ENCODE data around the gene AGPAT2. TPM values are rescaled to one million over a fixed set of nuclear protein-coding genes. Genes with fewer than 3 reads are reported as not detected.
A peak's percentile ranks its signal among the peaks of the same experiment; 100 is the strongest.

The AGPAT2 gene
- total RNA-seq, 2 experiments from 2014 or later, result 17.2 to 18.8 TPM

DNA sequence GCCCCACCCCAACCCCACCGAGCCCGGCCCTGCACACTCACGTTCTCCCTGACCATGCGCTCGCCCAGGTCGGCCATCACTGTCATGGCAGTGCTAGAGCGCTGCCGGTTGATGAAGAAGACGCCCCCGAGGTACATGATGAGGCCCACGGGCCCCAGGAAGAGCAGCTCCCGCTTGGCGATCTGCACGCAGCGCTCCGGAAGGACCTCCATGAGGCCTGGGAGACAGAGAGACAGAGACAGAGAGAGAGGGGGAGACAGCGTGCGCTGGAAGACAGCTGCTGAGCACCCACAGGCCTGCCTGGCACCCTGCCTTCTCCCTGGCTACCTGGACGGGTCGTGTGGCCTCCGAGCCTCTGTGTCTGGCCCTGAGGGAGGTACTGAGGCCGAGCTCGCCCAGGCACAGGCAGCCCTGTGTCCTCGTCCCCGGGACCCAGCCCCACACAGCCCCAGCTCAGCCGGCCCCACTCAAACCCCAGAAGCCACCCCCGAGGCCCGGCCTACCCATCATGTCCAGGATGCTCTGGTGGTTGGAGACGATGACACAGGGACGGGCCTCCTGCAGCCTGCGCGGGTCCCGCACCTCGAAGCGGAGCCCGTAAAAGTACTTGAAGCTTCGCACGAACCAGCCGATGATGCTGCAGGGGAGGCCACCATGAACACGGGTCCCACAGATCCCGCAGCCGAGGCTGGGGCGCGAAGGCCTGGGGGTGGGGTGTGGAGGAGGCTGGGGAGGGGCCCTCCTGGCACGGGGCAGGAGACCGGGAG, 10.2 kb downstream of the AGPAT2 start:
- H3K9me3 Mint-ChIP-seq, result no peaks in the 10 kb centered on the region
- H3K4me3 Mint-ChIP-seq, result no peak overlapping the region
- H3K36me3 Mint-ChIP-seq (ENCODE audit: low read depth), result no peaks in the 10 kb centered on the region
- no peaks in the 10 kb centered on the region for H3K27me3 Mint-ChIP-seq
- no peaks in the 10 kb centered on the region for H3K4me1 Mint-ChIP-seq
- H3K27ac Mint-ChIP-seq, result no peak overlapping the region
- ChIA-PET POLR2A (interaction anchor here (0.7 kb wide), 1 partner anchor 403 kb away, joined by 3 read pairs; no protein-coding TSS in a partner anchor), CTCF (no interaction called here)
- DNase-seq, result no peak

DNA sequence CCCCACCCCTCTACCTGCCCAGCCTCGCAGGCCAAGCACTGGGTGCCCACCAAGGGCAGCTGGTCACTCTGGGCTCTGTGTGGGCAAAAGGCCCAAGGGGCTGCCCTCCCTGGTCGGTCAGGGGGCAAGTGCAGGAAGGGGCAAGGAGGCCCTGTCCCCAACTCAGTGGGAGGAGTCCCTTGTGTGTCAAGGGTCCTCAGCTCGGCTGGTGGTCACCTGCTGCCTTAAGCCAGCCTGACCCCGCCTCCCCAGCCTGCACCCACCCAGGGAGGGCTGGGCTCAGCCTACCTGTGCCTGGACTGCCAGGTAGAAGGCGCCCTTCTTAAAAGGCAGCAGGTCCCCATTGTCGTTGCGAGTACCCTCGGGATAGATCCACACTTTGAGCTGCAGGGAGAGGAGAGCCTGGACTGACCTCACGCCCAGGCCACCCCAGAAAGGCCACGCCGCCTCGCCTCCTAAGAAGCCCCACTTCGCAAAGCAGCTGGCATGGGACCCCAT, 10.9 kb downstream of the AGPAT2 start:
- CTCF ChIA-PET, result no interaction called here
- Mint-ChIP-seq H3K27me3 (no peaks in the 10 kb centered on the region), H3K36me3 (ENCODE audit: low read depth) (no peaks in the 10 kb centered on the region), H3K4me1 (no peaks in the 10 kb centered on the region), H3K4me3 (no peak overlapping the region), H3K9me3 (no peaks in the 10 kb centered on the region), H3K27ac (no peak overlapping the region)
- POLR2A ChIA-PET, result interaction anchor here (0.7 kb wide), 1 partner anchor 403 kb away, joined by 3 read pairs; no protein-coding TSS in a partner anchor
- no peak for DNase-seq

DNA sequence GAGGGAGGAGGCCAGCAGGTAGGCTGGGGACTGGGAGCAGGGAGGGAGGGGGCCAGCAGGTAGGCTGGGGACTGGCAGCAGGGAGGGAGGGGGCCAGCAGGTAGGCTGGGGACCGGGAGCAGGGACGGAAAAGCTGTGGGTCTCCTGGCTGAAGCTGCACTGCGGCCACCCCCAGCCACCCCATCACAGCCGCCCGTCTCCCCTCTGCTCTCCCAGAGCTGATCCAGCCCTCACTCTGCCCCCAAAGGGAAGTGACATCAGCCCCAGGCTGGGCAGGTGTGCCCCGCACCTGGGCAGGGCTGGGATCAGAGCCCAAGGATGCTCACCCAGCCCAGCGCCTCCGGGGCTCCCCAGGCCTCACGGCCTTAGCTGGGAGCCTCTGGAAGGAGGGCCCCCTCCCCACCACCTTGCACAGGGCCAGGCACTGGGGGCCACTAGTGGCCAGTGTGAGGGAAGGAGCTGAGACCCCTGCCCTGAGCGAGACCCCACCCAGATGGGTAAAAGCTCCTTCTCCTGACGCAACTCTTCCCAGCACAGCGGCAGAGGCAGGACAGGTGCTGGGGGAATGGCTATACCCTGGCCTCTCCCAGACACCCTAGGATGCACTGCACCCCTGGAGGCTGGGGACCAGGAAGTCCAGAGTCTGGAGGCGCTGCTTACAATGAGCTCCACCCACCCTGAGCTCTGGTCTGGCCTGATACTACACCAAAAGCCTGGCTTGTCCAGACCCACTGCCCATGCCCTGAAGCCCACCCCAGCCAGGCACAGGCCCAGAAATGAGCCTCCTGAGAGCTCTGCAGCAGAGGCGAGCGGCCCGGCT, 11.6 kb downstream of the AGPAT2 start:
- ChIA-PET CTCF (no interaction called here), POLR2A (no interaction called here)
- H3K36me3 Mint-ChIP-seq (ENCODE audit: low read depth), result no peaks in the 10 kb centered on the region
- no peaks in the 10 kb centered on the region for H3K27me3 Mint-ChIP-seq
- no peak overlapping the region for H3K4me3 Mint-ChIP-seq
- H3K27ac Mint-ChIP-seq, result no peak overlapping the region
- no peaks in the 10 kb centered on the region for H3K4me1 Mint-ChIP-seq
- no peak for DNase-seq
- no peaks in the 10 kb centered on the region for H3K9me3 Mint-ChIP-seq

DNA sequence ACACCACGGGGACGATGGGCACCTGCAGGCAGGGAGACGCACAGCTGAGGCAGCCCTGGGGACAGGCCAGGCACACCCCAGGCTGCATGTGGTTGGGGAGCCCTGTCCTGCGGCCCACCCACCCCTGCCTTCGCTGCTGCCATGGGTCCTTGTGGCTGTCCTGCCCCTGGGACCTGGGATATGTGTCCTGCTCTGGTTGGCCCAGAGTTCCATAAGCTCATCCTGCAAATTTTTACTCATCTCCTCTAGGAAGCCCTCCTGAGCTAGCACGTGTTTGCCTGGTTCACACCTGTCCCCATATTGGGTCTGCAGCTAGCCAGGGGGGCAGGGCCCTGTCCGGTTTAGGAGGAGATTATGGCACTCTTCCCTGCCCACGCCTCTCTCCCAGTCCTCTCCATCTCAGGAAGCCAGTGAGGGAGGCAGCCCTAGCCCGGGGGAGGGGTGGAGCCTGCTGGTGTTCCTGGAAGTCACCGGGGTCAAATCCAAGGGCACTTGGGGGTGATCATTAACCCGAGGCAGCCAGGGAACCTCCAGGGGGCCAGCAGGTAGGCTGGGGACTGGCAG, 12.4 kb downstream of the AGPAT2 start:
- Mint-ChIP-seq H3K27ac (no peak overlapping the region), H3K27me3 (no peaks in the 10 kb centered on the region), H3K36me3 (ENCODE audit: low read depth) (no peaks in the 10 kb centered on the region), H3K9me3 (no peaks in the 10 kb centered on the region), H3K4me1 (no peaks in the 10 kb centered on the region), H3K4me3 (no peak overlapping the region)
- ChIA-PET POLR2A (no interaction called here), CTCF (no interaction called here)
- DNase-seq, result no peak

DNA sequence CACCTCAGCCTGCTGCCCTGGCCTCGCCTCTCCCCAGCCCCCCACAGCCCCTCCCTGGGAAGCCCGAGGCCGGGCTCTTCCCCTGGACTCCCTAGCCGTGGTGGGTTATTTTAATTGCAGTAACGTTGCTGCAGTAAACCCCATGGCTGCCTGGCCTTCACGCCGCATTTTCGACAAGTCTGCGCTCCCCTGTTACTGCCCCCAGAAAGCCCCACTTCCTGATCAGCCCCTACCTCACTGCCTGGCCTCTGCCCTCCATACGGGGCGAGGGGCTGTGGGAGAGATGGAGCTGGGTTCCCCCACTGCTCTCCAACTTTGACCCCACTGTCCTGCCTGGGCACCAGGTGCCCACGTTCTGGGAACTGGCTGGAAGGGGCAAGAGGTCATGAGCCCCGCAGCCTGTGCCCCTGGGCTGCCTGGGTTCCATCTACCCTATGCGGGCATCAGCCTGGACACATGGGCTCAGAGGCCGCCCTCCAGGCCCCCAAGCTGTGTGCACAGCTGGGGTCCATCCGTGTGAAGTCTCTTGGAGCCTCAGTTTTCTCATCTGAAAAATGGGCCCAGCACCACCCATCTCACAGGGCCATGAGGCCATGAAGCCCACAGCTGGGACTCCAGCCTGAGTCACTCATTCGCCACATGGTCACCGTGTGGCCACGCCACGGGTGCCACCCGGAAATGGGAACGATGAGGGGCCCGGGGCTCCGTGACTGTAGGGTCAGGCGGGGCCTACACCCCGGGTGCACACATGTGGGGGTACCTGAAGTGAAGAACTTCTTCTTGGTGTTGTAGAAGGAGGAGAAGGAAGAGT, 13.1 kb downstream of the AGPAT2 start:
- no peak for DNase-seq
- no peaks in the 10 kb centered on the region for H3K9me3 Mint-ChIP-seq
- CTCF ChIA-PET, result no interaction called here
- no peaks in the 10 kb centered on the region for H3K36me3 Mint-ChIP-seq (ENCODE audit: low read depth)
- H3K27ac Mint-ChIP-seq, result no peak overlapping the region
- H3K4me1 Mint-ChIP-seq, result no peaks in the 10 kb centered on the region
- no peak overlapping the region for H3K4me3 Mint-ChIP-seq
- H3K27me3 Mint-ChIP-seq, result no peaks in the 10 kb centered on the region
- POLR2A ChIA-PET, result no interaction called here

DNA sequence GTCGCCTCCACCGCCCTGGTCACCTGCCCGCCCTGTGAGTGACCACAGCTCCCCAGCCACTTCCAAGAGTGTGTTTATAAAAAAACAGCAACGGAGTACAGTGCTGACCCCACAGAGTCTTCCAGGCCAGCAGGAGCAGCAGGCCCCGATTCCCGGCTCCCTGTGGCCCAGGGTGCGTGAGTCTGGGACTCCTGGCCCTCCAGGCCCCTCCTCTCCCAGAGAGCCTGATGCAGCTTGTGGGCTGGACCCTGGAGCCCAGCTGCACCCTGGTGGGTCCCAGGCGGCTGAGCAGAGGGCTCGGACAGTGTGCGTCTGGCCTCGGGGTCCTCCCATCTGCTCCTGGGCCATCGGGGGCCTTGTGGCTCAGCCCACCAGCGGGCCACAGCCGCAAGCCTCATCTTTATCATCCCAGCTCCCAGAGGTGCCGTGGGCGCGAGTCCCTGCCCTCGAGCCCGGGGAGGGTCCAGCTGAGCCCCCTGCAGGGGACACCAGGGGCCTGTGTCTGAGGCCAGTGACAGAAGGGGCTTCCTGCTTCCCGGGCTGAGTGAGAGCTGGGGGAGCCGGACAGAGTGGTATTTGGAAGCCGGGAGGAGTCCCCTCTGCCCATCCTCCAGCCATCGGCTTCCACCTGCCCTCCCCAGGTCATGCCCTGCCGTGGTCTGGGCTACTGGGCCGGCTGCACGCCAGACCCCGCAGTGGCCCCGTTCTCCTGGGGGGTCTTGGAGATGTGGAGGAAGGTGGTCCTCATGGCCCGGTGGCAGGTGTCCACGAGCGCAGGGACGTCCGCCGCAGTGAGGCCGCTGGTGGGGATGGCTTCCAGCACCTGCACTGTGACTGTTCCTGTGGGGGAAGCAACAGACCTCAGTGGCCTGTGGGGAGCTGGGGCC, 13.9 kb downstream of the AGPAT2 start:
- H3K27me3 Mint-ChIP-seq, result no peaks in the 10 kb centered on the region
- H3K9me3 Mint-ChIP-seq, result no peaks in the 10 kb centered on the region
- H3K36me3 Mint-ChIP-seq (ENCODE audit: low read depth), result no peaks in the 10 kb centered on the region
- no peak overlapping the region for H3K27ac Mint-ChIP-seq
- H3K4me1 Mint-ChIP-seq, result no peaks in the 10 kb centered on the region
- no peak overlapping the region for H3K4me3 Mint-ChIP-seq
- ChIA-PET CTCF (no interaction called here), POLR2A (no interaction called here)
- DNase-seq, result no peak

DNA sequence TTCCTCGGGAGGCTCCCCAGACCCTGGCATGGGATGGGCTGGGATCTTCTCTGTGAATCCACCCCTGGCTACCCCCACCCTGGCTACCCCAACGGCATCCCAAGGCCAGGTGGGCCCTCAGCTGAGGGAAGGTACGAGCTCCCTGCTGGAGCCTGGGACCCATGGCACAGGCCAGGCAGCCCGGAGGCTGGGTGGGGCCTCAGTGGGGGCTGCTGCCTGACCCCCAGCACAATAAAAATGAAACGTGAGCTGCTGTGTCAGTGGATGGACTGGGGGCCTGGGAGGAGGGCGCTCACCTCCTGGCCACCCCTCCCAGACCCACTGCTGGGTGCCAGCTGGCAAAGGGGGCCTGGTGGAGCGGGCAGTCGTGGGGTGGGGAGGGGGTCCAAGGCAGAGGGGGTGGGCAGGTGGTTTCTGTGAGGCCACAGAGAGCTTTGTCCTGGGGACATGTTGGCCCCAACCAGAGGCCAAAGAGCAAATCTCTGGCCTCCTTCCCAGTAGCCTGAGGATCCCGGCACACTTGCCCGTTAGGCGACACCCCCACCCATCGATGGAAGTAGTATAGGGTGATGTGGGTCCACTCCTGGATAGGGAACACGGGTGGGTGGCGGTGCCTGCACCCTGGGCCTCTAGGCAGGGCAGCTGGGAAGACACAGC, 14.7 kb downstream of the AGPAT2 start:
- Mint-ChIP-seq H3K27me3 (no peaks in the 10 kb centered on the region), H3K36me3 (ENCODE audit: low read depth) (no peaks in the 10 kb centered on the region), H3K4me1 (no peaks in the 10 kb centered on the region), H3K27ac (no peak overlapping the region), H3K4me3 (no peak overlapping the region), H3K9me3 (no peaks in the 10 kb centered on the region)
- no peak for DNase-seq
- ChIA-PET CTCF (interaction anchor here (1.1 to 1.2 kb wide), 2 partner anchors 9 to 28 kb away, joined by 3 read pairs; no protein-coding TSS in a partner anchor), POLR2A (no interaction called here)

DNA sequence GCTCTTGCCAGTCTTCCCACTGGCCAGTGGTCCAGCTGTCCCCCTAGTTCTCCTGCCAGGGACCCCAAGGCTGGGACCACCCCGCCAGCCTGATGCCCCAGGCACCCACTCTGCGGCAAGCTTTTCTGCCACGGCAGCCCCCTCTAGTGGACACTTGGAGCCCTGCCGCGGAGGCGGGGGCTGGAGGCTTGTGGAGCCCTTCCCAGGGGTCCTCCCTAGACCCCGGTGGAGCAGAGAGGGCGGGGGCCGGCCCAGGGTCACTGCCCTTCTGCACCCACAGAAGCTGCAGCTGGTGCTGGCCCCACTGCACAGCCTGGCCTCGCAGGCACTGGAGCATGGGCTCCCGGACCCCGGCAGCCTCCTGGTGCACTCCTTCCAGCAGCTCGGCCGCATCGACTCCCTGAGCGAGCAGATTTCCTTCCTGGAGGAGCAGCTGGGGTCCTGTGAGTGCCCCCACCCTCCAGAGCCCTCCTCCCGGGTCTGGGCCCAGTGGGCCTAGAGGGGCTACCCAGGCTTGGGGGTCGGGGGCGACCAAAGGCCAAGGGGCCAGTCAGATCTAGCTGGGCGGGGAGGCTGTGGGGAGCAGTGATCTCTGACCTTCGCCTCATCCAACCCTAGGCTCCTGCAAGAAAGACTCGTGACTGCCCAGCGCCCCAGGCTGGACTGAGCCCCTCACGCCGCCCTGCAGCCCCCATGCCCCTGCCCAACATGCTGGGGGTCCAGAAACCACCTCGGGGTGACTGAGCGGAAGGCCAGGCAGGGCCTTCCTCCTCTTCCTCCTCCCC, 15.4 kb downstream of the AGPAT2 start:
- DNase-seq, result peak; percentile 41
- Mint-ChIP-seq H3K27me3 (no peaks in the 10 kb centered on the region), H3K36me3 (ENCODE audit: low read depth) (no peaks in the 10 kb centered on the region), H3K9me3 (no peaks in the 10 kb centered on the region), H3K4me1 (no peaks in the 10 kb centered on the region), H3K4me3 (no peak overlapping the region), H3K27ac (no peak overlapping the region)
- ChIA-PET CTCF (interaction anchor here (0.9 to 1.2 kb wide), 5 partner anchors 8 to 36 kb away, joined by 3 read pairs; no protein-coding TSS in a partner anchor), POLR2A (no interaction called here)

DNA sequence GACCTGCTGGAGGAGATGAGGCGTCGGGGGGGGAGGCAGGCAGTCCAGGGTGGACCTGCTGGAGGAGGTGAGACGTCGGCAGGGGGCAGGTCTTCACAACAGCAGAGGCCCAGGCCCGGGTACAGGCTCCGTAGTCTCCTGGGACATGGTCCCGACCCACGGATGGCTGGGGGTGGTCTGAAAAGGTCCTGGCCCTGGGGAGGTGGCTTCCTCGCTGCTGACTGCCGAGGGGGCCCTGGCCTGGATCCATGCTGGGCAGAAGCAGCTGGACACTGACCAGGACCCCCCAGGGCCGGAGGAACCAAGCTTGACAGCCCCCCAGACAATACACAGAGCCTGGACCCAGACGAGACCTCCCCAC, 16.0 kb downstream of the AGPAT2 start:
- no peaks in the 10 kb centered on the region for H3K36me3 Mint-ChIP-seq (ENCODE audit: low read depth)
- H3K9me3 Mint-ChIP-seq, result no peaks in the 10 kb centered on the region
- H3K27ac Mint-ChIP-seq, result no peak overlapping the region
- ChIA-PET CTCF (interaction anchor here (0.9 to 1.2 kb wide), 4 partner anchors 9 to 37 kb away, joined by 3 read pairs; no protein-coding TSS in a partner anchor), POLR2A (no interaction called here)
- H3K4me1 Mint-ChIP-seq, result no peaks in the 10 kb centered on the region
- no peak overlapping the region for H3K4me3 Mint-ChIP-seq
- DNase-seq, result no peak
- peaks cover 5% of the 10 kb centered on the region for H3K27me3 Mint-ChIP-seq

DNA sequence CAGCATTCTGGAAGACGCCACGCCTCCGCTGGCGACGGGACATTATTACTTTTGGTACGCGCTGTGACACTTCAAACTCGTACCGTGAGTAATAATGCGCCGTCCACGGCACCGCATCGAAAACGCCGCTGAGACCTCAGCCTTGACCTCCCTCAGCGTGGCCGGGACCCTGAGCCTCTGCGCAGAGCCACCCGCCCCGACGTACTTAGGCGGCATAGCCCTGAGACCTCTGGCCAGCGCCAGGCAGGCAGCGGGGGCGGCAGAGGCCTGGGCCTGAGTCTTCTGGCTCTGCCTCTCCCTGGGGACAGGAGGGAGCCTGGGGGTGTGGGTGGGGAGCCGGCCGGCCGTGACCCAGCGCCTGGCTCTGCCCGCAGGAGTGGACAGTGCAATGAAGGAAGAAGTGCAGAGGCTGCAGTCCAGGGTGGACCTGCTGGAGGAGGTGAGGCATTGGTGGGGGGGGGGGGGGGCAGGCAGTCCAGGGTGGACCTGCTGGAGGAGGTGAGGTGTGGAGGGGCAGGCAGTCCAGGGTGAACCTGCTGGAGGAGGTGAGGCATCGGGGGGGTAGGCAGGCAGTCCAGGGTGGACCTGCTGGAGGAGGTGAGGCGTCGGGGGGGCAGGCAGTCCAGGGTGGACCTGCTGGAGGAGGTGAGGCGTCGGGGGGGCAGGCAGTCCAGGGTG, 16.5 kb downstream of the AGPAT2 start:
- POLR2A ChIA-PET, result no interaction called here

More for the DNA sequence above, 16.5 kb downstream of the AGPAT2 start:
- CTCF ChIA-PET, result no interaction called here
- H3K27ac Mint-ChIP-seq, result no peak overlapping the region
- H3K9me3 Mint-ChIP-seq, result no peaks in the 10 kb centered on the region
- H3K36me3 Mint-ChIP-seq (ENCODE audit: low read depth), result no peaks in the 10 kb centered on the region
- no peak overlapping the region for H3K4me3 Mint-ChIP-seq
- H3K27me3 Mint-ChIP-seq, result peaks cover 5% of the 10 kb centered on the region
- no peaks in the 10 kb centered on the region for H3K4me1 Mint-ChIP-seq
- DNase-seq, result no peak

Data from activated CD4-positive, alpha-beta memory T cell treated with anti-CD3 and anti-CD28 coated beads, Interleukin-2, amount 10 ng/mL, durations not matched to agents 7 days and 5 days (primary cell).